WTC11 (cell line): Measurements from ENCODE around the gene LUC7L. TPM values are rescaled to one million over a fixed set of nuclear protein-coding genes. Genes with fewer than 3 reads are reported as not detected.

ENCODE experiments used
- ATAC-seq: fragments of 200-7000 bp; cut with Tn5 transposase; 2 replicates; pipeline ENCODE4 v1.10.0; 2021; ENCODE audit warnings: mild to moderate bottlenecking, moderate library complexity
- CTCF ChIA-PET: fragments of 300-600 bp; sonication (Branson Sonifier 250); formaldehyde crosslinking; loops from one replicate; lab custom pipeline; 2021; ENCODE audit warnings: antibody characterized with exemption; lab: Charles Lee
- POLR2A ChIA-PET: fragments of 350-600 bp; sonication (Branson Sonifier 250); formaldehyde crosslinking; loops from one replicate; lab custom pipeline; 2021; ENCODE audit warnings: antibody characterized with exemption; lab: Charles Lee
- DNase-seq: peaks from one replicate; pipeline ENCODE4 v3.0.0; 2021; ENCODE audit warnings: low spot score
- H3K27ac Mint-ChIP-seq: 2 replicates; pipeline ENCODE4 v1.8.0; 2021; ENCODE audit warnings: mixed read lengths
- H3K27me3 Mint-ChIP-seq: 2 replicates; pipeline ENCODE4 v1.8.0; 2021; ENCODE audit warnings: low read depth, mild to moderate bottlenecking, moderate library complexity, mixed read lengths
- H3K36me3 Mint-ChIP-seq: 2 replicates; pipeline ENCODE4 v1.8.0; 2021; ENCODE audit warnings: mixed read lengths
- H3K4me1 Mint-ChIP-seq: 2 replicates; pipeline ENCODE4 v1.8.0; 2022; ENCODE audit warnings: mixed read lengths
- H3K4me3 Mint-ChIP-seq: 2 replicates; pipeline ENCODE4 v1.8.0; 2021; ENCODE audit warnings: mild to moderate bottlenecking, moderate library complexity, mixed read lengths
- H3K9me3 Mint-ChIP-seq: 2 replicates; pipeline ENCODE4 v1.8.0; 2021; ENCODE audit warnings: mixed read lengths
- ATF1 ChIP-seq: sonication (generic); formaldehyde crosslinking; IDR thresholded peaks from 2 replicates; pipeline ENCODE4 v1.8.1; 2023; ENCODE audit warnings: mild to moderate bottlenecking, moderate library complexity, missing genetic modification reagents
- CREB1 ChIP-seq: sonication (generic); formaldehyde crosslinking; IDR thresholded peaks from 2 replicates; pipeline ENCODE4 v1.8.0; 2023; ENCODE audit warnings: mild to moderate bottlenecking, missing genetic modification reagents
- ELF4 ChIP-seq: sonication (generic); formaldehyde crosslinking; IDR thresholded peaks from 2 replicates; pipeline ENCODE4 v1.8.1; 2022; ENCODE audit warnings: low read depth, mild to moderate bottlenecking, moderate library complexity, missing genetic modification reagents
- GTF2I ChIP-seq: fragments of 250-450 bp; sonication (Bioruptor Pico); conservative IDR thresholded peaks from 2 replicates; pipeline ENCODE4 v1.4.0; 2021; ENCODE audit warnings: mild to moderate bottlenecking
- IRF2 ChIP-seq: sonication (generic); formaldehyde crosslinking; IDR thresholded peaks from 2 replicates; pipeline ENCODE4 v1.8.0; 2022; ENCODE audit warnings: low read depth, missing genetic modification reagents, borderline replicate concordance
- MYBL2 ChIP-seq: sonication (generic); formaldehyde crosslinking; IDR thresholded peaks from 2 replicates; pipeline ENCODE4 v1.8.1; 2023; ENCODE audit warnings: mild to moderate bottlenecking, moderate library complexity, missing genetic modification reagents
- RELA ChIP-seq: sonication (generic); formaldehyde crosslinking; IDR thresholded peaks from 2 replicates; pipeline ENCODE4 v1.8.1; 2022; ENCODE audit warnings: missing genetic modification reagents, mild to moderate bottlenecking, borderline replicate concordance
- TCF7 ChIP-seq: sonication (generic); formaldehyde crosslinking; IDR thresholded peaks from 2 replicates; pipeline ENCODE4 v1.8.0; 2022; ENCODE audit warnings: mild to moderate bottlenecking, low read depth, missing genetic modification reagents, moderate library complexity
- ZNF219 ChIP-seq: sonication (generic); formaldehyde crosslinking; IDR thresholded peaks from 2 replicates; pipeline ENCODE4 v1.8.0; 2023; ENCODE audit warnings: missing genetic modification reagents, mild to moderate bottlenecking, borderline replicate concordance
- ZNF232 ChIP-seq: sonication (generic); formaldehyde crosslinking; IDR thresholded peaks from 2 replicates; pipeline ENCODE4 v1.8.0; 2022; ENCODE audit warnings: mild to moderate bottlenecking, missing genetic modification reagents
- ZNF416 ChIP-seq: fragments of 250-450 bp; sonication (Bioruptor Pico); IDR thresholded peaks from 2 replicates; pipeline ENCODE4 v1.9.0; 2021; ENCODE audit warnings: mild to moderate bottlenecking, inconsistent platforms
- total RNA-seq: library from RNA; stranded (reverse); gene quantifications from 3 replicates; pipeline ENCODE4 v1.2.3, GENCODE V29; 2021
- TF ChIP-seq, protein P1 (sequence below): sonication (generic); formaldehyde crosslinking; conservative IDR thresholded peaks from 2 replicates; pipeline ENCODE4 v1.8.1; 2023; ENCODE audit warnings: mild to moderate bottlenecking, low read depth, missing genetic modification reagents, moderate library complexity
- TF ChIP-seq, protein P2 (sequence below): sonication (generic); formaldehyde crosslinking; IDR thresholded peaks from 2 replicates; pipeline ENCODE4 v1.8.1; 2023; ENCODE audit warnings: mild to moderate bottlenecking, missing genetic modification reagents
- TF ChIP-seq, protein P3 (sequence below): fragments of 250-450 bp; sonication (Bioruptor Pico); IDR thresholded peaks from 2 replicates; pipeline ENCODE4 v1.9.0; 2021; ENCODE audit warnings: mild to moderate bottlenecking
- TF ChIP-seq, protein P4 (sequence below): sonication (generic); formaldehyde crosslinking; IDR thresholded peaks from 2 replicates; pipeline ENCODE4 v1.8.1; 2023; ENCODE audit warnings: mild to moderate bottlenecking, missing genetic modification reagents, borderline replicate concordance
- TF ChIP-seq, protein P5 (sequence below): fragments of 250-450 bp; sonication (Bioruptor Pico); IDR thresholded peaks from 2 replicates; pipeline ENCODE4 v1.9.0; 2021; ENCODE audit warnings: moderate library complexity, mild to moderate bottlenecking, inconsistent platforms, borderline replicate concordance
- TF ChIP-seq, protein P6 (sequence below): sonication (generic); formaldehyde crosslinking; IDR thresholded peaks from 2 replicates; pipeline ENCODE4 v1.8.0; 2023; ENCODE audit warnings: mild to moderate bottlenecking, missing genetic modification reagents

LUC7L gene
- total RNA-seq, 1 experiment from 2014 or later: 111 TPM

DNA sequence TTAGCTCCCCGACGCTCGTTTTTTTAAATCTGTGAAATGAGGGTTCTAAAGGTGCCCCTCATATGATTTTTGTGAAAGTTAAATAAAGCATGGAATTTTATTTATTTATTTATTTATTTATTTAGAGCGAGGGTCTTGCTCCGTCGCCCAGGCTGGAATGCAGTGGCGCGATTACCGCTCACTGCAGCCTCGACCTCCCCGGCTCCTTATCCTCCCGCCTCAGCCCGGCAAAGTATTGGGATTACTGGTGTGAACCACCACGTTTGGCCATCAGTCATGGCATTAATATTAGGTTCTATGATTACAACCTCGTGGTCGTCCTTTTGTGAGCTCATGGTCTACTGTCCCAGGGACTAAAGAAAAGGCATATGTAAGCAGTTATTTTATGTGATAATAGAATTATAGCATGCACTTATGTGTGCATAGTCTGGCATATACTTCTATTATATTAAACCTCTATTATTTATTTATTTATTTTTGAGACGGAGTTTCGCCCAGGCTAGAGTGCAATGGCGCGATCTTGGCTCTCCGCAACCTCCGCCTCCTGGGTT, 557 bp upstream of the LUC7L start (continued):
- TF ChIP-seq, protein P1, sequence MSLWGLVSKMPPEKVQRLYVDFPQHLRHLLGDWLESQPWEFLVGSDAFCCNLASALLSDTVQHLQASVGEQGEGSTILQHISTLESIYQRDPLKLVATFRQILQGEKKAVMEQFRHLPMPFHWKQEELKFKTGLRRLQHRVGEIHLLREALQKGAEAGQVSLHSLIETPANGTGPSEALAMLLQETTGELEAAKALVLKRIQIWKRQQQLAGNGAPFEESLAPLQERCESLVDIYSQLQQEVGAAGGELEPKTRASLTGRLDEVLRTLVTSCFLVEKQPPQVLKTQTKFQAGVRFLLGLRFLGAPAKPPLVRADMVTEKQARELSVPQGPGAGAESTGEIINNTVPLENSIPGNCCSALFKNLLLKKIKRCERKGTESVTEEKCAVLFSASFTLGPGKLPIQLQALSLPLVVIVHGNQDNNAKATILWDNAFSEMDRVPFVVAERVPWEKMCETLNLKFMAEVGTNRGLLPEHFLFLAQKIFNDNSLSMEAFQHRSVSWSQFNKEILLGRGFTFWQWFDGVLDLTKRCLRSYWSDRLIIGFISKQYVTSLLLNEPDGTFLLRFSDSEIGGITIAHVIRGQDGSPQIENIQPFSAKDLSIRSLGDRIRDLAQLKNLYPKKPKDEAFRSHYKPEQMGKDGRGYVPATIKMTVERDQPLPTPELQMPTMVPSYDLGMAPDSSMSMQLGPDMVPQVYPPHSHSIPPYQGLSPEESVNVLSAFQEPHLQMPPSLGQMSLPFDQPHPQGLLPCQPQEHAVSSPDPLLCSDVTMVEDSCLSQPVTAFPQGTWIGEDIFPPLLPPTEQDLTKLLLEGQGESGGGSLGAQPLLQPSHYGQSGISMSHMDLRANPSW (CRISPR knock-in tag): no peak
- TF ChIP-seq ZNF219 (no peak), IRF2 (CRISPR knock-in tag) (no peak)

DNA sequence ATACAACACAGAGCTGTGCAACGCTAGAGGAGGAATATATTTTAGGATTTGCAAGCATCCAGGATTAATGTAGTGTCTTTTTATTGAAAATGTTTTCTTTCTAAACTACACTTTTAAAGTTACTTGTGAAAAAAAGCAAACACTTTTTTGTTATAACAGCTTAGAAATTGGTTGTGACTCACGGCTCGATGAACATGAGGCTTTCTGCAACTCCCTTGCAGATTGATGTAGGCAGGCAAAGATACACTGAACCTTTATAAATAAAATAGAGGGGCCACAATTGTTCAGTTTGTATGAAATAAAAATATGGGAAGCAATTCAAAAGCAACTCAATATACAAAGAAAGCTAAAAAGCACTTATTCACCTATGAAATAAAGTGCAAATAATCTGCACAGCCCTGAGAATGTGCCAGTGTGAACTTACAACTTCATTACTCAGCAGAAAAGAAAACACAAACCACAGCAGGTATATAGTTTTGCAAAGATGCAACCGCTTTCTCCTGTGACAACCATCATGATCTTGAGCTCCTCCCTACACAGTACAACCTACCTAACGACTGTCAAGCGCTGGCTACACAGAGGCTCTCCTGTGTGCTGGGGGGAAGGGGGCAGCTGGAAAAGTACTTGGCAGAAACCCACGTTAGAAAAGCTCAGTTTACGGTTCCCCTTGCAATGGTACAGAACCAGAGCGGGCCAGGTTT, 948 bp downstream of the LUC7L start:
- ATAC-seq: peak; percentile 3; the same call in 1 of the 2 replicates
- POLR2A ChIA-PET: interaction anchor here (1.0 kb wide), 1 partner anchor 81 kb away, joined by 4 read pairs; no protein-coding TSS in a partner anchor
- DNase-seq: no peak
- no peaks in the 10 kb centered on the region for H3K27me3 Mint-ChIP-seq
- peak overlapping the region; percentile 78; the same call in 1 of the 2 replicates for H3K27ac Mint-ChIP-seq
- H3K9me3 Mint-ChIP-seq: no peaks in the 10 kb centered on the region
- H3K36me3 Mint-ChIP-seq: peaks cover 45% of the 10 kb centered on the region
- peak overlapping the region; percentile 94 for H3K4me3 Mint-ChIP-seq
- TF ChIP-seq ELF4 (CRISPR knock-in tag): no peak
- TF ChIP-seq ZNF232 (CRISPR knock-in tag): peak; percentile 5; the same call in 1 of the 2 replicates
- CTCF ChIA-PET: interaction anchor here (0.6 to 3.0 kb wide), 9 partner anchors 13 to 173 kb away, joined by 3 to 13 read pairs (median 4); partner anchors contain the start of genes DECR2 and MRPL28
- peaks cover 21% of the 10 kb centered on the region for H3K4me1 Mint-ChIP-seq

DNA sequence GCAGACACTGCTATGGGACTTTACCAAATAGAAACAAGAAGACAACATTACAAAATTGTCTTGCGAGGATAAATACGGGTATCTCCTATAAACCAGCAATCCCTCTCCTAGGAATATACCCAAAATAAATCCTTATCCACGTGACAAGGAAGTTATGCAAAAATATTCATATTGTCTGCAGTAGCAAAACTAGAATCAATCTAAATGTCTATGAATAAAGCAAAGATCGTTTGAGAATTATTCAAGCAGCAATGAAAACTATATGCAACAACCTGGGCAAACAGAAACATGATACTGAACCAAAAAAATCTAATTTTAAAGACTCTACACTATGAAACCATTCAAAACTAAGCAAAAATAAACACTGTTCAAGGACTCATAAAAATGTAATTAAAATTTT, 9.2 kb downstream of the LUC7L start:
- Mint-ChIP-seq H3K27me3 (no peaks in the 10 kb centered on the region), H3K4me1 (no peaks in the 10 kb centered on the region), H3K27ac (no peak overlapping the region), H3K9me3 (no peaks in the 10 kb centered on the region), H3K36me3 (peaks cover 67% of the 10 kb centered on the region), H3K4me3 (no peak overlapping the region)
- ChIA-PET POLR2A (interaction anchor here (1.3 kb wide), 1 partner anchor 33 kb away, joined by 3 read pairs; no protein-coding TSS in a partner anchor), CTCF (no interaction called here)
- ATAC-seq (no peak), DNase-seq (no peak)
- TF ChIP-seq, protein P2, sequence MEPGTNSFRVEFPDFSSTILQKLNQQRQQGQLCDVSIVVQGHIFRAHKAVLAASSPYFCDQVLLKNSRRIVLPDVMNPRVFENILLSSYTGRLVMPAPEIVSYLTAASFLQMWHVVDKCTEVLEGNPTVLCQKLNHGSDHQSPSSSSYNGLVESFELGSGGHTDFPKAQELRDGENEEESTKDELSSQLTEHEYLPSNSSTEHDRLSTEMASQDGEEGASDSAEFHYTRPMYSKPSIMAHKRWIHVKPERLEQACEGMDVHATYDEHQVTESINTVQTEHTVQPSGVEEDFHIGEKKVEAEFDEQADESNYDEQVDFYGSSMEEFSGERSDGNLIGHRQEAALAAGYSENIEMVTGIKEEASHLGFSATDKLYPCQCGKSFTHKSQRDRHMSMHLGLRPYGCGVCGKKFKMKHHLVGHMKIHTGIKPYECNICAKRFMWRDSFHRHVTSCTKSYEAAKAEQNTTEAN: no peak
- TF ChIP-seq ELF4 (CRISPR knock-in tag): no peak
- TF ChIP-seq, protein P3, sequence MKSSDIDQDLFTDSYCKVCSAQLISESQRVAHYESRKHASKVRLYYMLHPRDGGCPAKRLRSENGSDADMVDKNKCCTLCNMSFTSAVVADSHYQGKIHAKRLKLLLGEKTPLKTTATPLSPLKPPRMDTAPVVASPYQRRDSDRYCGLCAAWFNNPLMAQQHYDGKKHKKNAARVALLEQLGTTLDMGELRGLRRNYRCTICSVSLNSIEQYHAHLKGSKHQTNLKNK (CRISPR knock-in tag): no peak
- TF ChIP-seq MYBL2: no peak
- TF ChIP-seq, protein P4, sequence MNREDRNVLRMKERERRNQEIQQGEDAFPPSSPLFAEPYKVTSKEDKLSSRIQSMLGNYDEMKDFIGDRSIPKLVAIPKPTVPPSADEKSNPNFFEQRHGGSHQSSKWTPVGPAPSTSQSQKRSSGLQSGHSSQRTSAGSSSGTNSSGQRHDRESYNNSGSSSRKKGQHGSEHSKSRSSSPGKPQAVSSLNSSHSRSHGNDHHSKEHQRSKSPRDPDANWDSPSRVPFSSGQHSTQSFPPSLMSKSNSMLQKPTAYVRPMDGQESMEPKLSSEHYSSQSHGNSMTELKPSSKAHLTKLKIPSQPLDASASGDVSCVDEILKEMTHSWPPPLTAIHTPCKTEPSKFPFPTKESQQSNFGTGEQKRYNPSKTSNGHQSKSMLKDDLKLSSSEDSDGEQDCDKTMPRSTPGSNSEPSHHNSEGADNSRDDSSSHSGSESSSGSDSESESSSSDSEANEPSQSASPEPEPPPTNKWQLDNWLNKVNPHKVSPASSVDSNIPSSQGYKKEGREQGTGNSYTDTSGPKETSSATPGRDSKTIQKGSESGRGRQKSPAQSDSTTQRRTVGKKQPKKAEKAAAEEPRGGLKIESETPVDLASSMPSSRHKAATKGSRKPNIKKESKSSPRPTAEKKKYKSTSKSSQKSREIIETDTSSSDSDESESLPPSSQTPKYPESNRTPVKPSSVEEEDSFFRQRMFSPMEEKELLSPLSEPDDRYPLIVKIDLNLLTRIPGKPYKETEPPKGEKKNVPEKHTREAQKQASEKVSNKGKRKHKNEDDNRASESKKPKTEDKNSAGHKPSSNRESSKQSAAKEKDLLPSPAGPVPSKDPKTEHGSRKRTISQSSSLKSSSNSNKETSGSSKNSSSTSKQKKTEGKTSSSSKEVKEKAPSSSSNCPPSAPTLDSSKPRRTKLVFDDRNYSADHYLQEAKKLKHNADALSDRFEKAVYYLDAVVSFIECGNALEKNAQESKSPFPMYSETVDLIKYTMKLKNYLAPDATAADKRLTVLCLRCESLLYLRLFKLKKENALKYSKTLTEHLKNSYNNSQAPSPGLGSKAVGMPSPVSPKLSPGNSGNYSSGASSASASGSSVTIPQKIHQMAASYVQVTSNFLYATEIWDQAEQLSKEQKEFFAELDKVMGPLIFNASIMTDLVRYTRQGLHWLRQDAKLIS (CRISPR knock-in tag): no peak
- TF ChIP-seq RELA (CRISPR knock-in tag): no peak
- TF ChIP-seq, protein P5, sequence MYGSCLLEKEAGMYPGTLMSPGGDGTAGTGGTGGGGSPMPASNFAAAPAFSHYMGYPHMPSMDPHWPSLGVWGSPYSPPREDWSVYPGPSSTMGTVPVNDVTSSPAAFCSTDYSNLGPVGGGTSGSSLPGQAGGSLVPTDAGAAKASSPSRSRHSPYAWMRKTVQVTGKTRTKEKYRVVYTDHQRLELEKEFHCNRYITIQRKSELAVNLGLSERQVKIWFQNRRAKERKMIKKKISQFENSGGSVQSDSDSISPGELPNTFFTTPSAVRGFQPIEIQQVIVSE (CRISPR knock-in tag): no peak
- no peak for TF ChIP-seq ZNF416 (CRISPR knock-in tag)
- no peak for TF ChIP-seq CREB1 (CRISPR knock-in tag)
- TF ChIP-seq ATF1 (CRISPR knock-in tag): no peak
- no peak for TF ChIP-seq TCF7 (CRISPR knock-in tag)
- TF ChIP-seq GTF2I (CRISPR knock-in tag): no peak
- TF ChIP-seq, protein P6, sequence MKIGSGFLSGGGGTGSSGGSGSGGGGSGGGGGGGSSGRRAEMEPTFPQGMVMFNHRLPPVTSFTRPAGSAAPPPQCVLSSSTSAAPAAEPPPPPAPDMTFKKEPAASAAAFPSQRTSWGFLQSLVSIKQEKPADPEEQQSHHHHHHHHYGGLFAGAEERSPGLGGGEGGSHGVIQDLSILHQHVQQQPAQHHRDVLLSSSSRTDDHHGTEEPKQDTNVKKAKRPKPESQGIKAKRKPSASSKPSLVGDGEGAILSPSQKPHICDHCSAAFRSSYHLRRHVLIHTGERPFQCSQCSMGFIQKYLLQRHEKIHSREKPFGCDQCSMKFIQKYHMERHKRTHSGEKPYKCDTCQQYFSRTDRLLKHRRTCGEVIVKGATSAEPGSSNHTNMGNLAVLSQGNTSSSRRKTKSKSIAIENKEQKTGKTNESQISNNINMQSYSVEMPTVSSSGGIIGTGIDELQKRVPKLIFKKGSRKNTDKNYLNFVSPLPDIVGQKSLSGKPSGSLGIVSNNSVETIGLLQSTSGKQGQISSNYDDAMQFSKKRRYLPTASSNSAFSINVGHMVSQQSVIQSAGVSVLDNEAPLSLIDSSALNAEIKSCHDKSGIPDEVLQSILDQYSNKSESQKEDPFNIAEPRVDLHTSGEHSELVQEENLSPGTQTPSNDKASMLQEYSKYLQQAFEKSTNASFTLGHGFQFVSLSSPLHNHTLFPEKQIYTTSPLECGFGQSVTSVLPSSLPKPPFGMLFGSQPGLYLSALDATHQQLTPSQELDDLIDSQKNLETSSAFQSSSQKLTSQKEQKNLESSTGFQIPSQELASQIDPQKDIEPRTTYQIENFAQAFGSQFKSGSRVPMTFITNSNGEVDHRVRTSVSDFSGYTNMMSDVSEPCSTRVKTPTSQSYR (CRISPR knock-in tag): no peak
